ENCODE results near the gene LYST. TPM values are rescaled to one million over a fixed set of nuclear protein-coding genes. Genes with fewer than 3 reads are reported as not detected.

Gene LYST
- total RNA-seq, 4 donors from 2014 or later, result 48.0 to 62.8 (median 61.0) TPM

DNA sequence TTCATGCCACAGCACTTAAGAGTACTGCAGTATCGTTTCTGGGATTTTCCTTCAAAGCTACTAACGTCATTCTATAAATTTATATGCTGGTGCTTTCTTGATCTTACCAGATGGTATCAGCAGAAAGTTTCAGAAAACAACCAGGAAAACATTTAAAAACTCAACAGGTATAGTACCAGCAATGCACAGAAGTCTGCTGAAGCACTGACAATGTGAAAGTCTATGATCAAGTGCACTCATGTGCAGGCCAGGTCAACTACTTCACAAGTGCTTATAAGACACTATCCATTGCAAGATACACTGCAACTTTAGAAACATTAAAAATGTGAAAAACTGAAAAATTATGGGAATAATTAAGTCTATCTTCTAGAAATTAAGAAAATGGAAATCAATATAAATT is 34.7 kb downstream of the LYST start:
- TF ChIP-seq EP300 (IDR thresholded peaks at IDR 0.05), result no peak
- TF ChIP-seq POLR2A (IDR thresholded peaks at IDR 0.05), result no peak
- TF ChIP-seq, protein P1, sequence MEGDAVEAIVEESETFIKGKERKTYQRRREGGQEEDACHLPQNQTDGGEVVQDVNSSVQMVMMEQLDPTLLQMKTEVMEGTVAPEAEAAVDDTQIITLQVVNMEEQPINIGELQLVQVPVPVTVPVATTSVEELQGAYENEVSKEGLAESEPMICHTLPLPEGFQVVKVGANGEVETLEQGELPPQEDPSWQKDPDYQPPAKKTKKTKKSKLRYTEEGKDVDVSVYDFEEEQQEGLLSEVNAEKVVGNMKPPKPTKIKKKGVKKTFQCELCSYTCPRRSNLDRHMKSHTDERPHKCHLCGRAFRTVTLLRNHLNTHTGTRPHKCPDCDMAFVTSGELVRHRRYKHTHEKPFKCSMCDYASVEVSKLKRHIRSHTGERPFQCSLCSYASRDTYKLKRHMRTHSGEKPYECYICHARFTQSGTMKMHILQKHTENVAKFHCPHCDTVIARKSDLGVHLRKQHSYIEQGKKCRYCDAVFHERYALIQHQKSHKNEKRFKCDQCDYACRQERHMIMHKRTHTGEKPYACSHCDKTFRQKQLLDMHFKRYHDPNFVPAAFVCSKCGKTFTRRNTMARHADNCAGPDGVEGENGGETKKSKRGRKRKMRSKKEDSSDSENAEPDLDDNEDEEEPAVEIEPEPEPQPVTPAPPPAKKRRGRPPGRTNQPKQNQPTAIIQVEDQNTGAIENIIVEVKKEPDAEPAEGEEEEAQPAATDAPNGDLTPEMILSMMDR (IDR thresholded peaks at IDR 0.05), result no peak
- H3K36me3 ChIP-seq, result peaks cover 0 to 17% (median 0%) of the 10 kb centered on the region in 3 donors
- WGBS, 2 donors, result 93 to 94% methylated on average over 2 of the region's 2 CpGs
- H3K27me3 ChIP-seq, result no peaks in the 10 kb centered on the region
- no peak overlapping the region for H3K4me3 ChIP-seq
- no peak for DNase-seq (ENCODE audit: low spot score in 2 of 2)
- H3K9me3 ChIP-seq, result no peaks in the 10 kb centered on the region
- H3K27ac ChIP-seq, result no peak overlapping the region
- H3K4me1 ChIP-seq, result peaks cover 0 to 21% (median 5%) of the 10 kb centered on the region in 4 donors

GRCh38 chr1:235831148-235831547 is 35.6 kb downstream of the LYST start:
- DNase-seq (ENCODE audit: low spot score in 2 of 2), result no peak
- H3K4me1 ChIP-seq, result peaks cover 0 to 21% (median 5%) of the 10 kb centered on the region in 4 donors

GRCh38 chr1:235826102-235826854 is 40.4 kb downstream of the LYST start:
- H3K9me3 ChIP-seq, result no peaks in the 10 kb centered on the region
- peaks cover 0 to 1% (median 0%) of the 10 kb centered on the region in 4 donors for H3K4me1 ChIP-seq
- H3K4me3 ChIP-seq, result no peak overlapping the region
- 87 to 96% methylated on average over 2 of the region's 2 CpGs for WGBS, 2 donors
- no peak for DNase-seq (ENCODE audit: low spot score in 2 of 2)
- no peaks in the 10 kb centered on the region for H3K27me3 ChIP-seq
- TF ChIP-seq, protein P1 (IDR thresholded peaks at IDR 0.05), result no peak
- TF ChIP-seq EP300 (IDR thresholded peaks at IDR 0.05), result no peak
- no peak for TF ChIP-seq POLR2A (IDR thresholded peaks at IDR 0.05)
- H3K27ac ChIP-seq, result no peak overlapping the region
- H3K36me3 ChIP-seq, result peaks cover 0 to 25% (median 0%) of the 10 kb centered on the region in 3 donors

More at GRCh38 chr1:235831148-235831547, 35.6 kb downstream of the LYST start:
- Histone ChIP-seq H3K9me3 (no peaks in the 10 kb centered on the region), H3K27ac (no peak overlapping the region), H3K36me3 (peaks cover 0 to 25% (median 0%) of the 10 kb centered on the region in 3 donors), H3K4me3 (no peak overlapping the region), H3K27me3 (no peaks in the 10 kb centered on the region)
- TF ChIP-seq POLR2A (IDR thresholded peaks at IDR 0.05), result no peak
- TF ChIP-seq EP300 (IDR thresholded peaks at IDR 0.05), result no peak
- TF ChIP-seq, protein P1 (IDR thresholded peaks at IDR 0.05), result no peak
- 68 to 71% methylated on average over 5 of the region's 5 CpGs for WGBS, 2 donors

GRCh38 chr1:235825229-235825628 is 41.5 kb downstream of the LYST start:
- Histone ChIP-seq H3K36me3 (peaks cover 0 to 27% (median 0%) of the 10 kb centered on the region in 3 donors), H3K27me3 (no peaks in the 10 kb centered on the region), H3K4me1 (no peaks in the 10 kb centered on the region), H3K9me3 (no peaks in the 10 kb centered on the region), H3K27ac (no peak overlapping the region), H3K4me3 (no peak overlapping the region)
- WGBS, 2 donors, result 100% methylated on average over 1 of the region's 1 CpG
- TF ChIP-seq, protein P1 (IDR thresholded peaks at IDR 0.05), result no peak
- TF ChIP-seq EP300 (IDR thresholded peaks at IDR 0.05) (no peak), POLR2A (IDR thresholded peaks at IDR 0.05) (no peak)
- DNase-seq (ENCODE audit: low spot score in 2 of 2), result no peak

DNA sequence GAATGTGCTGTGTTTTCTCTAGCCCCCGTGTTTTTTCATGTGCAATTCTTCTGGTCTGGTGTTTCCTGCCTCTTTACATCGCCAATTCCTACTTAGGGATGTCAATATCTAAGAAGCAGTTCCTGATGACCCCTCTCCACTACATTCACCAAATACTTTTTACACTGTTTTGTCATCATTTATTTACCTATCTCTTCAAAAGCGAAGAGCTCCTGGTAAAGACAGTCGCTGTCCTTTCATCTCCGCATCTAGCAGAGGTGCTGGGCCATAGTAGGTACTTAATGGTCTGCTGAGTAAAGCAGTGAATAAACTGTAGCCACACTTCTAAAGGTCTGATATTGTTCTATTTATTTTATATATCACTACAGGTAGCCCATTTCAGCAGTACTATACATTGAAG is 43.0 kb downstream of the LYST start:
- TF ChIP-seq EP300 (IDR thresholded peaks at IDR 0.05), result no peak
- no peak for TF ChIP-seq POLR2A (IDR thresholded peaks at IDR 0.05)
- TF ChIP-seq, protein P1 (IDR thresholded peaks at IDR 0.05), result no peak
- Histone ChIP-seq H3K27me3 (no peaks in the 10 kb centered on the region), H3K27ac (no peak overlapping the region), H3K4me3 (no peak overlapping the region), H3K36me3 (peaks cover 0 to 32% (median 0%) of the 10 kb centered on the region in 3 donors), H3K9me3 (no peaks in the 10 kb centered on the region), H3K4me1 (no peaks in the 10 kb centered on the region)
- 92 to 94% methylated on average over 5 of the region's 5 CpGs for WGBS, 2 donors
- no peak for DNase-seq (ENCODE audit: low spot score in 2 of 2)

Measured in tibial nerve (tissue), 4 donors.